NCI-H1694 (cell line): ENCODE measurements around the gene CASP5.
"Not testable (repeated sequence)": the region's sequence is repeated elsewhere in the genome, so short reads cannot be mapped to it uniquely, and the experiment has no call there.

Source experiments
- DNase-seq: peaks from one replicate; lab custom pipeline; 2025; lab: John Stamatoyannopoulos, UW

CASP5 gene

DNA sequence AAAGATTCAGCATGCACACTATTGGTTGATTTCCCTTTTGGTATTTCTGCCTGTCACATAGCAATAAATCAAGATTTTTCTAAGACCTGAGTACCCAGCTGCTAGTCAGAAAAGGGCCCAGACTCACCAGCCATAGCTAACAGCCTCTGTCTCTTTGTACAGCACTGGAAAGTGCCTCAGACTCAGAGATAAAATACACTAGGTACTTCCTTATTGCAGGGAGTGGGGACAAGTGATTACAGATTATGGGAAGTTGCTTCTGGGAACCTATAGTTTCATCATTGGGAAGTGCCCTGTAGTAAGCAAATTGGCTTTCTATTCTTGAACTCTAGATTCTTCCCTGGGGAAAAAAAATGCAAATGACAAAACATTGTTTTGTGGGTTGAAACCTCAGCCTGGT is at the start of gene CASP5:
Gene CASP5, minus strand, starts transcription at position 166 of the 400 bp plus-strand sequence. Its CDS starts 32 bp downstream, at position 134.
- DNase-seq: no peak

DNA sequence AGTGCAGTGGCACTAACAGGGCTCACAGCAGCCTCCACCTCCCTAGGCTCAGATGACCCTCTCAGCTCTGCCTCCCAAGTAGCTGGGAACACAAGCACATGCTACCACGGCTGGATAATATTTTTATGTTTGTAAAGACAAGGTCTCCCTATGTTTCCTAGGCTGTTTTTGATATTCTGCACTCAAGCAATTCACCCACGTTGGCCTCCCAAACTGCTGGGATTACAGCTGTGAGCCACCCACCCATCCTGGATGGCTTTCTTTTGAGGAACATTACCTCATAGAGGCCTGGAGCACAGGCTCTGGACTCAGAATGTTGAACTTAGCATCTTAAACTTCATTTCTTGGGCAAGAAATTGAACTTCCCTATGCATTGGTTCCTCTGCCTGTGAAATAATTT is 49.1 kb upstream of the CASP5 start:
- not testable (repeated sequence) for DNase-seq

DNA sequence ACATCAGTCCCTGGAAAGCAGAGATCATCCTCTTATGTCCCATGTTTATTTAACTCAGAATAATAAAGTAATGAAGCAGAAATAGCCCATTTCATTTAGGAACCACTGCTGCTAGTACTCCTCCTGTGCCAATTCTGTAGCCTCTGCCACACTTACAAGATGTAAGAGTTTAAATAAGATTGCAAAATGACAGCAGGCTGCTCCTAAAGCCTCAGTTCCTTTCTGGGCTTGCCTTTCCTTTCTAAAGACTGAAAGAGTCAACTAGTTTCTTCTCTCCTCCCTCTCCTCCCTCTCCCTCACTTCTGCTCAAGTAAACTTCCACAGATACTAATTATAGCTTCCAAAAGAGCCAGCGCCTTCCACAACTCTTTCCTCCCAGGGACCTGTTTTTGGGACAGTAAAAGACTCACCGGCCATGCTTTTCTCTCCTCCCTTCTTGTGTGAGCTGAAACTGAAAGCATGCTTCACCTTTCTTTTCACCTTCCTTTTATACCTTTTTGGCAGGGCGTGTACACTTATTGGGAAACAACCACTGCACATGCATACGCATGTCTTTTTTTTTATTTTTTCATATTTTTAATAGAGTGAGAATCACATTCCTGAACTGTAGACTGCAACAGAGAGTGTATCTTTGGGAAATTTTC is 48.2 kb upstream of the CASP5 start:
- no peak for DNase-seq

GRCh38 chr11:105070306-105070705 is 47.3 kb upstream of the CASP5 start:
- DNase-seq: no peak

DNA sequence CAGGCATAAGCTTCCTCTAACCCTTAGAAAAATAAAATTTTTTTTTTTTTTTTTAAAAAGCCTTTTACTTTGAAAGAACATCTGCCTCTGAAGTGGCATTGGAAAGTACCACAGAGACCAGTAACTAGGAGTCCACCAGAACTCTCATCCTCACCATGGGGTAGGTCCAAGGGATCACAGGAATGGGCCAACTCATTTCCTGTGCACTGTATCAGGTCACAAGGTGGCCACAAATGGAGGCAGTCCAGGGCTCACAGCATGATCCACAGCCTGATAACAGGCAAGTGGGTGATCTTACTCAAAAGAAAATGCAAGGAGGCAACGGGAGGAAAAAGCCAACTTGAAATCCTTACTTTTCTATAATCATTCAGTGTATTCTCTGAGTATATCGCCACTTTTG is 46.8 kb upstream of the CASP5 start:
- DNase-seq: not testable (repeated sequence)

DNA sequence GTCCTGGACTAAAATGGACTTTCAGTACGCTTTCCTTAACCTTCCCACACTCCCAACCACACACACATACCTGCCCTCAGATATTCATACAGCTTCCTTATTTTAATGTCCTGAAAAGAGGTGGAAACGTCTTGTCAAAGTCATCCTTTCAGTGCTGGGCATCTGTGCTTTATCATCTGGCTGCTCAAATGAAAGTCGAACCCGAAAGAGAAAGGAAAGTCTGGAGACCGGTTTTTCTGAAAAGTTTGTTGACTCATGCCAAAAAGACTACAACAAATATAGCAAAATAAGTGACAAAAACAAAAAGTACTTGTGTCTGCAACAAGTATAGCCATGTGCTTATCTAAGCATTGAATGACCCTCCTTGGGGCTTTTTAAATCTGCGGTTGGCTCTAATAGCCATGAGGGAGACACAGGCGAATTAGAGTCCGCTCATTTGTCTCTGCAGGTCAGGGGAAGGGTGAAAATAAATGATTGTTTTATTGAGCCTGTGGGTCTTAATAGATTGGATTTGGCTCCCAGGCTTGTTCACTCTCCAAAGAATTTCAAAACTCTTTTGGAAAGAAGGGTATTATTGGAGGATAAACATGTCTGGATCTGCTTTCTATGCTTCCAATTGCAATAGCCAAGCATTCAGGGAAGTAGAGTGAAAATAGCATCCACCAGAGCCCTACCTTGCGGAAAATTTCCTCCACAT is 40.4 kb upstream of the CASP5 start:
- DNase-seq: not testable (repeated sequence)

DNA sequence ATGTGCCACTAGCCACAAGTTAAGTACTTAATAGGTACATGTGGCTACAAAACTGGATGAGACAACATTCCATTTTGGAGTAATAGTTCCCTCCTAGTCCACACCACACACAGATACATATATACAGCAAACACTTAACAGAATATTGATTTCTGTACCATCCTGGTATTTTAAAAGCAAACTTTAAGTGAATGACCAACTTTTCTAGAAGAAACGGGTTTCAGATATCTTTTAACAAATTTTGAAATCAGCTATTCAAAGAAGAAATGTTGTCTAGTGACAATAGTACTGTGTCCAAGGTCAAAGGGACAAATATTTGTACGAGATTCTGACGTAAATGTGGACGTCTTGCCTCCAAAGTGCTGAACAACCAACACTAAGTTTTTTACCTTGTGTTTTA is 34.5 kb upstream of the CASP5 start:
- no peak for DNase-seq

GRCh38 chr11:105056446-105056845 is 33.5 kb upstream of the CASP5 start:
- no peak for DNase-seq

- no peak for DNase-seq
These were observed 31.9 kb upstream of the CASP5 start for GRCh38 chr11:105054723-105055493.

GRCh38 chr11:105052487-105052886 is 29.5 kb upstream of the CASP5 start:
- no peak for DNase-seq

- DNase-seq: no peak
These were observed 28.6 kb upstream of the CASP5 start for GRCh38 chr11:105051559-105051958.

- no peak for DNase-seq
These were observed 26.5 kb upstream of the CASP5 start for GRCh38 chr11:105049481-105049880.

- no peak for DNase-seq
These were observed 24.1 kb upstream of the CASP5 start for GRCh38 chr11:105046898-105047579.

DNA sequence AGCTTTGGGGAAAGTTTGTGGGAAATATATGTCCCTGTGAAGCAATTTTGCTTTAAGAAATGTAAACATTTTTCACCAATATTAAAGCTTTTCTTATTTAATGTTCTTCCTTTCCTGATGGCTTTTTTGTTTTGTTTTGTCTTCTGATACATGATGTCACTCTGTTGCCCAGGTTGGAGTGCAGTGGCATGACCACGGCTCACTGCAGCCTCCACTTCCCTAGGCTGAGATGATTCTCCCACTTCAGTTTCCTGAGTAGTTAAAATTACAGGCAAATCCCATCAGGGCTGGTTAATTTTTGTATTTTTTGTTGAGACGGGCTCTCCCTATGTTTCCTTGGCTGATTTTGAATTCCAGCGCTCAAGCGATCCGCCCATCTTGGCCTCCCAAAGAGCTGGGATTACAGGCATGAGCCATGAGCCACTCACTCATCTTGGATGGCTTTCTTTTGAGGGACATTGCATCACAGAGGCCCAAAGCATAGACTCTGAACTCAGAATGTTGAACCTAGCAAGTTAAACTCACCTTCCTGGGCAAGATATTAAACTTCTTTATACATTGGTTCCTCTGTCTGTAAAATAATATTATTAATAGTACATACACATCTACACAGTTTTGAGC is 22.8 kb upstream of the CASP5 start:
- no peak for DNase-seq

DNA sequence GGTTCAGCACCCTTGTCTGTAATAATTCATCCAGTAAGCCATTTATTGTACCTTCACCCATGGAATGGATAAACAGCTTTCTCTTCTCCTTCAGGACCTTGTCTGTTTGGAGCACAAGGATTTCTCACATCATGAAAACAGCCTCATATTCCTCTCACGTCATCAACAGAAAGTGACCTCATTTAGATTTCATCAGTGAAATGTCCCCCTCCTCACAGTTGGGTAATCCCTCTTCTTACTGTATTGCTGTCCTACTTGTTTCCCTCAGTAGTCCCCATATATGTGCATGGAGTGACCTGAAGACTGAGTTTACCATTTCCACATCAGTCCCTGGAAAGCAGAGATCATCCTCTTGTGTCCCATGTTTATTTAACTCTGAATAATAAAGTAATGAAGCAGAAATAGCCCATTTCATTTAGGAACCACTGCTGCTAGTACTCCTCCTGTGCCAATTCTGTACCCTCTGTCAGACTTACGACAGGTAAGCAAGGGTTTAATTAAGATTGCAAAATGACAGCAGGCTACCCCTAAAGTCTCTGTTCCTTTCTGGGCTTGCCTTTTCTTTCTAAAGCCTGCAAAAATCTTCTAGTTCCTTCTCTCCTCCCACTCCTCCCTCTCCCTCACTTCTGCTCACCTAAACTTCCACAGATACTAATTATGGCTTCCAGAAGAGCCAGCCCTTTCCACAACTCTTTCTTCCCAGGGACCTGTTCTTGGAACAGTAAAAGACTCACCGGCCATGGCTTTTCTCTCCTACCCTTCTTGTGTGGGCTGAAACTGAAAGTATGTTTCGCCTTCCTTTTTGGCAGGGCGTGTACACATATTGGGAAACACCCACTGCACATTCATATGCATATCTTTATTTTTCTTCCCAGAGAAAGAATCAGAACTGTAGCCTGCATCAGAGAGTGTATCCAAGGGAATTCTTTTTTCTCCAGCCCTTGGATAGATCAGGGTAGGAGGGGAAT is 21.9 kb upstream of the CASP5 start, which contains the start of gene CARD16:
Gene CARD16, minus strand, starts transcription at position 779 of the 968 bp plus-strand sequence. Its CDS starts 38 bp downstream, at position 741.
- not testable (repeated sequence) for DNase-seq

GRCh38 chr11:105042178-105042577 is 19.2 kb upstream of the CASP5 start:
- no peak for DNase-seq

- no peak for DNase-seq
These were observed 17.7 kb upstream of the CASP5 start for GRCh38 chr11:105040703-105041102.

DNA sequence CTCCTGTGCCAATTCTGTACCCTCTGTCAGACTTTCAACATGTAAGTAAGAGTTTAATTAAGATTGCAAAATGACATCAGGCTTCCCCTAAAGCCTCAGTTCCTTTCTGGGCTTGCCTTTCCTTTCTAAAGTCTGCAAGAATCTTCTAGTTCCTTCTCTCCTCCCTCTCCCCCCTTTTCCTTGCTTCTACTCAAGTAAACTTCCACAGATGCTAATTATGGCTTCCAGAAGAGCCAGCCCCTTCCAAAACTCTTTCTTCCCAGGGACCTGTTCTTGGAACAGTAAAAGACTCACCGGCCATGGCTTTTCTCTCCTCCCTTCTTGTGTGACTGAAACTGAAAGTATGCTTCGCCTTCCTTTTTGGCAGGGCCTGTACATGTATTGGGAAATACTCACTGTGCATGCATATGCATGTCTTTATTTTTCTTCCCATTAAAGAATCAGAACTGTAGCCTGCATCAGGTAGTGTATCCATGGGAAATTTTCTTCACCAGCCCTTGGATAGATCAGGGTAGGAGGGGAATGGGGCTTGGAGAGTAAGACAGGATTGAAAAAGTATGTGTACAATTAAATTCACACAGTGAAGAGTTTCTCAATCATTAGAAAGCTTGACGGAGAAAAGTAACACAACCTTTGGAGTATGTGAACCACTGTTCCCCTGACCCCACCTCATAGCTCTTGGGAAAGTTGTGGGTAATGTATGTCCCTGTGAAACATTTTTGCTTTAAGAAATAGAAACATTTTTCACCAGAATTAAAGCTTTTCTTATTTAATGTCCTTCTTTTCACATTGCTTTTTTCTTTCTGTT is 12.0 kb upstream of the CASP5 start, which contains the start of gene CASP1:
Gene CASP1, minus strand, starts transcription at position 332 of the 808 bp plus-strand sequence. Its CDS starts 31 bp downstream, at position 301.
- DNase-seq: no peak

- DNase-seq: not testable (repeated sequence)
These were observed 11.4 kb upstream of the CASP5 start for GRCh38 chr11:105034388-105034787.

GRCh38 chr11:105033781-105034180 is 10.8 kb upstream of the CASP5 start:
- no peak for DNase-seq
